CD4-positive, alpha-beta T cell treated with Interleukin-6 at 100 ng/mL for 8 hours (primary cell): ENCODE results near the gene TFR2.

ENCODE experiments used
- DNase-seq: peaks from one replicate; pipeline ENCODE4 v3.0.0-alpha.2; 2020; ENCODE audit warnings: mixed read lengths, low spot score

Gene TFR2

GRCh38 chr7:100654908-100655831 lies 13.8 kb upstream of the TFR2 start:
- DNase-seq: no peak

GRCh38 chr7:100649826-100650565 lies 8.6 kb upstream of the TFR2 start:
- DNase-seq: no peak

GRCh38 chr7:100642534-100642907 lies 1.2 kb upstream of the TFR2 start:
- DNase-seq: no peak

- no peak for DNase-seq
Observed at GRCh38 chr7:100641860-100642533, 645 bp upstream of the TFR2 start.

- no peak for DNase-seq
Observed at GRCh38 chr7:100640517-100641440, 573 bp downstream of the TFR2 start.

GRCh38 chr7:100639995-100640516 lies 1.3 kb downstream of the TFR2 start:
- DNase-seq: no peak

GRCh38 chr7:100632951-100633717 lies 8.2 kb downstream of the TFR2 start:
- peak; percentile 59 for DNase-seq

GRCh38 chr7:100630066-100630465 lies 11.3 kb downstream of the TFR2 start:
- no peak for DNase-seq

- DNase-seq: no peak
Observed at GRCh38 chr7:100629117-100629716, 12.1 kb downstream of the TFR2 start.

GRCh38 chr7:100627238-100627549 lies 14.2 kb downstream of the TFR2 start:
- DNase-seq: no peak

GRCh38 chr7:100626530-100627237 lies 14.7 kb downstream of the TFR2 start:
- peak; percentile 95 for DNase-seq

GRCh38 chr7:100626055-100626454 lies 15.3 kb downstream of the TFR2 start:
- DNase-seq: no peak

- DNase-seq: no peak
Observed at GRCh38 chr7:100623951-100624824, 17.2 kb downstream of the TFR2 start.

- no peak for DNase-seq
Observed at GRCh38 chr7:100621554-100621953, 19.8 kb downstream of the TFR2 start.

GRCh38 chr7:100620804-100621203 lies 20.5 kb downstream of the TFR2 start:
- DNase-seq: no peak

- DNase-seq: no peak
Observed at GRCh38 chr7:100620239-100620638, 21.1 kb downstream of the TFR2 start.

- no peak for DNase-seq
Observed at GRCh38 chr7:100614308-100614861, 27.0 kb downstream of the TFR2 start.
